HEK293 (cell line): ENCODE measurements around the gene EMILIN1.

Experiments
- BCL11A ChIP-seq: fragments of 450-650 bp; formaldehyde crosslinking; IDR thresholded peaks from 2 replicates; pipeline ENCODE4 v1.5.1; 2016; ENCODE audit warnings: low read depth, missing biosample characterization, missing genetic modification characterization
- KLF10 ChIP-seq: fragments of 450-650 bp; IDR thresholded peaks from 2 replicates; pipeline ENCODE4 v1.5.1; 2018; ENCODE audit warnings: missing biosample characterization, mild to moderate bottlenecking, missing genetic modification characterization
- MEIS1 ChIP-seq: sonication (generic); formaldehyde crosslinking; IDR thresholded peaks from 2 replicates; pipeline ENCODE4 v1.8.1; 2022; ENCODE audit warnings: missing genetic modification reagents, mild to moderate bottlenecking, borderline replicate concordance
- MZF1 ChIP-seq: fragments of 450-650 bp; formaldehyde crosslinking; IDR thresholded peaks from 2 replicates; pipeline ENCODE4 v1.5.1; 2017; ENCODE audit warnings: missing biosample characterization, missing genetic modification characterization, borderline replicate concordance
- OSR2 ChIP-seq: fragments of 450-650 bp; formaldehyde crosslinking; IDR thresholded peaks from 2 replicates; pipeline ENCODE4 v1.5.1; 2016; ENCODE audit warnings: missing biosample characterization, missing genetic modification characterization
- OVOL3 ChIP-seq: fragments of 450-650 bp; formaldehyde crosslinking; IDR thresholded peaks from 2 replicates; pipeline ENCODE4 v1.5.1; 2016; ENCODE audit warnings: missing biosample characterization, missing genetic modification characterization
- PATZ1 ChIP-seq: fragments of 450-650 bp; formaldehyde crosslinking; IDR thresholded peaks from 2 replicates; pipeline ENCODE4 v1.5.1; 2016; ENCODE audit warnings: missing biosample characterization, missing genetic modification characterization
- YY2 ChIP-seq: fragments of 450-650 bp; formaldehyde crosslinking; IDR thresholded peaks from 2 replicates; pipeline ENCODE4 v1.5.1; 2016; ENCODE audit warnings: missing biosample characterization, missing genetic modification characterization
- ZBTB49 ChIP-seq: fragments of 450-650 bp; formaldehyde crosslinking; IDR thresholded peaks from 2 replicates; pipeline ENCODE4 v1.5.1; 2016; ENCODE audit warnings: missing biosample characterization, missing genetic modification characterization, low read depth
- ZEB2 ChIP-seq: fragments of 450-650 bp; formaldehyde crosslinking; IDR thresholded peaks from 2 replicates; pipeline ENCODE4 v1.5.1; 2016; ENCODE audit warnings: missing biosample characterization, missing genetic modification characterization
- ZNF2 ChIP-seq: fragments of 450-650 bp; formaldehyde crosslinking; IDR thresholded peaks from 2 replicates; pipeline ENCODE4 v1.5.1; 2016; ENCODE audit warnings: missing biosample characterization, missing genetic modification characterization
- ZNF202 ChIP-seq: fragments of 450-650 bp; formaldehyde crosslinking; IDR thresholded peaks from 2 replicates; pipeline ENCODE4 v1.5.1; 2016; ENCODE audit warnings: missing biosample characterization, missing genetic modification characterization, borderline replicate concordance
- ZNF23 ChIP-seq: fragments of 450-650 bp; formaldehyde crosslinking; IDR thresholded peaks from 2 replicates; pipeline ENCODE4 v1.5.1; 2016; ENCODE audit warnings: missing biosample characterization, missing genetic modification characterization, borderline replicate concordance
- ZNF248 ChIP-seq: fragments of 450-650 bp; formaldehyde crosslinking; IDR thresholded peaks from 2 replicates; pipeline ENCODE4 v1.5.1; 2017; ENCODE audit warnings: missing biosample characterization, missing genetic modification characterization
- ZNF324 ChIP-seq: fragments of 450-650 bp; formaldehyde crosslinking; IDR thresholded peaks from 2 replicates; pipeline ENCODE4 v1.5.1; 2016; ENCODE audit warnings: missing biosample characterization, missing genetic modification characterization
- ZNF362 ChIP-seq: fragments of 450-650 bp; formaldehyde crosslinking; IDR thresholded peaks from 2 replicates; pipeline ENCODE4 v1.5.1; 2016; ENCODE audit warnings: missing biosample characterization, missing genetic modification characterization
- ZNF391 ChIP-seq: fragments of 450-650 bp; formaldehyde crosslinking; IDR thresholded peaks from 2 replicates; pipeline ENCODE4 v1.5.1; 2016; ENCODE audit warnings: low read depth, missing biosample characterization, missing genetic modification characterization, borderline replicate concordance
- ZNF555 ChIP-seq: fragments of 450-650 bp; formaldehyde crosslinking; conservative IDR thresholded peaks from 2 replicates; pipeline ENCODE4 v1.5.1; 2017; ENCODE audit warnings: missing biosample characterization, mild to moderate bottlenecking, missing genetic modification characterization, inconsistent platforms
- ZNF600 ChIP-seq: fragments of 450-650 bp; formaldehyde crosslinking; IDR thresholded peaks from 2 replicates; pipeline ENCODE4 v1.5.1; 2016; ENCODE audit warnings: missing biosample characterization, missing genetic modification characterization
- ZNF623 ChIP-seq: fragments of 450-650 bp; formaldehyde crosslinking; IDR thresholded peaks from 2 replicates; pipeline ENCODE4 v1.5.1; 2016; ENCODE audit warnings: missing biosample characterization, missing genetic modification characterization
- ZNF660 ChIP-seq: fragments of 450-650 bp; IDR thresholded peaks from 2 replicates; pipeline ENCODE4 v1.5.1; 2018; ENCODE audit warnings: missing biosample characterization, mild to moderate bottlenecking, missing genetic modification characterization
- ZNF664 ChIP-seq: fragments of 450-650 bp; formaldehyde crosslinking; IDR thresholded peaks from 2 replicates; pipeline ENCODE4 v1.5.1; 2016; ENCODE audit warnings: missing biosample characterization, missing genetic modification characterization
- ZNF76 ChIP-seq: fragments of 450-650 bp; formaldehyde crosslinking; IDR thresholded peaks from 2 replicates; pipeline ENCODE4; 2016; ENCODE audit warnings: low read depth, missing biosample characterization, missing genetic modification characterization, borderline replicate concordance
- ZNF777 ChIP-seq: fragments of 450-650 bp; formaldehyde crosslinking; IDR thresholded peaks from 2 replicates; pipeline ENCODE4 v1.5.1; 2017; ENCODE audit warnings: missing biosample characterization, missing genetic modification characterization, borderline replicate concordance
- ZNF791 ChIP-seq: fragments of 450-650 bp; formaldehyde crosslinking; IDR thresholded peaks from 2 replicates; pipeline ENCODE4 v1.5.1; 2016; ENCODE audit warnings: missing biosample characterization, missing genetic modification characterization
- ZSCAN4 ChIP-seq: fragments of 450-650 bp; formaldehyde crosslinking; IDR thresholded peaks from 2 replicates; pipeline ENCODE4 v1.5.1; 2017; ENCODE audit warnings: missing biosample characterization, missing genetic modification characterization
- TF ChIP-seq, protein P1 (sequence below): fragments of 450-650 bp; formaldehyde crosslinking; IDR thresholded peaks from 2 replicates; pipeline ENCODE4 v1.5.1; 2016; ENCODE audit warnings: missing biosample characterization, missing genetic modification characterization, low read depth
- TF ChIP-seq, protein P2 (sequence below): fragments of 450-650 bp; formaldehyde crosslinking; IDR thresholded peaks from 2 replicates; pipeline ENCODE4 v1.5.1; 2016; ENCODE audit warnings: missing biosample characterization, missing genetic modification characterization

EMILIN1 gene

DNA sequence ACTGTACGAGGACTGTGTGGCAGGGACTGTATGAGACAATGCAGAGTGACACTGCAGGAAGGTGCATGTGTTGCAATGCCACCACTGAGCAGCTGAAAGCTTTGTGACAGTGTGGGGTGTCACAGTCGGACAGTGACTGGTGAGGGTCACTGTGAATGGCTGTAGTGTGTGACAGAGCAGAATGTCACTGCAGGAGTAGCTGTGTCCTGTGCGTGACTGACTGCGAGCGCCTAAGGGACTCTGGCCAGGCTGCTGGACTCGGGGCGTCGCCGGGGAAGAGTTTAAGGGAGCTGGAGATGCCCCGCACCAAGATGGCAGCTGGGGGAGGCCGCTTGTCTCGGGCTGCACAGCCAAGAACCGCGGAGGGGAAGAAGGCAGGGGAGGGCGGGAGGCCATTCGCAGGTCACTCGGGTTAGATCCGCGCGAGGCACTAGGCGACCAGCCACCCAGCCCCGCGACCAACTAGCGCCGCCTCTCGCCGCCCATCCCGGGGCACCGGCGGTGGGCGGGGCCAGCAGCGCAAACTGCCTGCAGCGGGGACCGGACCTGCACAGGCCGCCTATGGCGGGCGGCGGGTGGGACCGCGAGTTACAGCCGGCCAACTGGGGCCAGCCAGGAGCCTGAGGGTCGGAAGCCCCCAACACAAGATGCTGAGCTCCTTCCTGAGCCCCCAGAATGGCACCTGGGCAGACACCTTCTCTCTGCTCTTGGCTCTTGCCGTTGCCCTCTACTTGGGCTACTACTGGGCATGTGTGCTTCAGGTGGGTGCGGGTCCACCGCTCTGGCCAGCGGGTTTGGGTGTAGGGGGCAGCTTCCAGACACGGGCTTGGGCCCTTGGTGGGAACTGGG is 45.1 kb downstream of the EMILIN1 start, which contains the start of gene ABHD1 (continued):
- TF ChIP-seq, protein P1, sequence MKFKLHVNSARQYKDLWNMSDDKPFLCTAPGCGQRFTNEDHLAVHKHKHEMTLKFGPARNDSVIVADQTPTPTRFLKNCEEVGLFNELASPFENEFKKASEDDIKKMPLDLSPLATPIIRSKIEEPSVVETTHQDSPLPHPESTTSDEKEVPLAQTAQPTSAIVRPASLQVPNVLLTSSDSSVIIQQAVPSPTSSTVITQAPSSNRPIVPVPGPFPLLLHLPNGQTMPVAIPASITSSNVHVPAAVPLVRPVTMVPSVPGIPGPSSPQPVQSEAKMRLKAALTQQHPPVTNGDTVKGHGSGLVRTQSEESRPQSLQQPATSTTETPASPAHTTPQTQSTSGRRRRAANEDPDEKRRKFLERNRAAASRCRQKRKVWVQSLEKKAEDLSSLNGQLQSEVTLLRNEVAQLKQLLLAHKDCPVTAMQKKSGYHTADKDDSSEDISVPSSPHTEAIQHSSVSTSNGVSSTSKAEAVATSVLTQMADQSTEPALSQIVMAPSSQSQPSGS (tag by site-specific recombination): no peak
- TF ChIP-seq ZNF664 (no peak), BCL11A (tag by site-specific recombination) (no peak), KLF10 (tag by site-specific recombination) (no peak), ZNF248 (tag by site-specific recombination) (no peak), ZNF23 (no peak), YY2 (tag by site-specific recombination) (no peak), ZNF2 (tag by site-specific recombination) (no peak), ZNF791 (tag by site-specific recombination) (no peak), ZEB2 (tag by site-specific recombination) (peak; percentile 25; the same call in 1 of the 2 replicates), ZNF777 (no peak), OVOL3 (tag by site-specific recombination) (no peak), ZNF76 (peak; percentile 67; the same call in 1 of the 2 replicates), MZF1 (tag by site-specific recombination) (no peak), ZBTB49 (tag by site-specific recombination) (no peak), MEIS1 (no peak), ZNF202 (tag by site-specific recombination) (no peak), OSR2 (tag by site-specific recombination) (no peak), ZNF600 (no peak), ZSCAN4 (tag by site-specific recombination) (no peak), ZNF623 (tag by site-specific recombination) (no peak), ZNF324 (tag by site-specific recombination) (no peak), ZNF555 (tag by site-specific recombination) (no peak), ZNF660 (no peak), ZNF391 (tag by site-specific recombination) (no peak), PATZ1 (tag by site-specific recombination) (peak; percentile 48; the same call in 1 of the 2 replicates), ZNF362 (tag by site-specific recombination) (no peak)
- TF ChIP-seq, protein P2, sequence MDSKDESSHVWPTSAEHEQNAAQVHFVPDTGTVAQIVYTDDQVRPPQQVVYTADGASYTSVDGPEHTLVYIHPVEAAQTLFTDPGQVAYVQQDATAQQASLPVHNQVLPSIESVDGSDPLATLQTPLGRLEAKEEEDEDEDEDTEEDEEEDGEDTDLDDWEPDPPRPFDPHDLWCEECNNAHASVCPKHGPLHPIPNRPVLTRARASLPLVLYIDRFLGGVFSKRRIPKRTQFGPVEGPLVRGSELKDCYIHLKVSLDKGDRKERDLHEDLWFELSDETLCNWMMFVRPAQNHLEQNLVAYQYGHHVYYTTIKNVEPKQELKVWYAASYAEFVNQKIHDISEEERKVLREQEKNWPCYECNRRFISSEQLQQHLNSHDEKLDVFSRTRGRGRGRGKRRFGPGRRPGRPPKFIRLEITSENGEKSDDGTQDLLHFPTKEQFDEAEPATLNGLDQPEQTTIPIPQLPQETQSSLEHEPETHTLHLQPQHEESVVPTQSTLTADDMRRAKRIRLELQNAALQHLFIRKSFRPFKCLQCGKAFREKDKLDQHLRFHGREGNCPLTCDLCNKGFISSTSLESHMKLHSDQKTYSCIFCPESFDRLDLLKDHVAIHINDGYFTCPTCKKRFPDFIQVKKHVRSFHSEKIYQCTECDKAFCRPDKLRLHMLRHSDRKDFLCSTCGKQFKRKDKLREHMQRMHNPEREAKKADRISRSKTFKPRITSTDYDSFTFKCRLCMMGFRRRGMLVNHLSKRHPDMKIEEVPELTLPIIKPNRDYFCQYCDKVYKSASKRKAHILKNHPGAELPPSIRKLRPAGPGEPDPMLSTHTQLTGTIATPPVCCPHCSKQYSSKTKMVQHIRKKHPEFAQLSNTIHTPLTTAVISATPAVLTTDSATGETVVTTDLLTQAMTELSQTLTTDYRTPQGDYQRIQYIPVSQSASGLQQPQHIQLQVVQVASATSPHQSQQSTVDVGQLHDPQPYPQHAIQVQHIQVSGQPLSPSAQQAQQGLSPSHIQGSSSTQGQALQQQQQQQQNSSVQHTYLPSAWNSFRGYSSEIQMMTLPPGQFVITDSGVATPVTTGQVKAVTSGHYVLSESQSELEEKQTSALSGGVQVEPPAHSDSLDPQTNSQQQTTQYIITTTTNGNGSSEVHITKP: no peak
